ENCODE results near the gene ERN1.

Gene ERN1

GRCh38 chr17:64059756-64060155, 70.2 kb downstream of the ERN1 start:
- DNase-seq (ENCODE audit: low spot score), result no peak

- DNase-seq (ENCODE audit: low spot score), result no peak
These were observed 71.3 kb downstream of the ERN1 start for GRCh38 chr17:64058621-64059020.

- no peak for DNase-seq (ENCODE audit: low spot score)
These were observed 72.2 kb downstream of the ERN1 start for GRCh38 chr17:64057701-64058263.

- no peak for DNase-seq (ENCODE audit: low spot score)
These were observed 73.5 kb downstream of the ERN1 start for GRCh38 chr17:64056269-64057005.

- DNase-seq (ENCODE audit: low spot score), result no peak
These were observed 74.5 kb downstream of the ERN1 start for GRCh38 chr17:64055183-64056142.

GRCh38 chr17:64054304-64054703, 75.6 kb downstream of the ERN1 start:
- DNase-seq (ENCODE audit: low spot score), result no peak

- no peak for DNase-seq (ENCODE audit: low spot score)
These were observed 76.8 kb downstream of the ERN1 start for GRCh38 chr17:64053101-64053500.

- DNase-seq (ENCODE audit: low spot score), result no peak
These were observed 78.8 kb downstream of the ERN1 start for GRCh38 chr17:64051153-64051552.

- no peak for DNase-seq (ENCODE audit: low spot score)
These were observed 81.1 kb downstream of the ERN1 start for GRCh38 chr17:64048805-64049204.

- DNase-seq (ENCODE audit: low spot score), result no peak
These were observed 84.8 kb downstream of the ERN1 start for GRCh38 chr17:64045176-64045575.

- no peak for DNase-seq (ENCODE audit: low spot score)
These were observed 87.1 kb downstream of the ERN1 start for GRCh38 chr17:64042700-64043485.

GRCh38 chr17:64041912-64042311, 88.0 kb downstream of the ERN1 start:
- DNase-seq (ENCODE audit: low spot score), result no peak

- DNase-seq (ENCODE audit: low spot score), result no peak
These were observed 89.7 kb downstream of the ERN1 start for GRCh38 chr17:64040206-64040605.

- no peak for DNase-seq (ENCODE audit: low spot score)
These were observed 90.9 kb downstream of the ERN1 start for GRCh38 chr17:64039106-64039400.

- DNase-seq (ENCODE audit: low spot score), result no peak
These were observed 91.4 kb downstream of the ERN1 start for GRCh38 chr17:64038331-64039105.

GRCh38 chr17:64037802-64038201, 92.1 kb downstream of the ERN1 start:
- no peak for DNase-seq (ENCODE audit: low spot score)

- no peak for DNase-seq (ENCODE audit: low spot score)
These were observed 92.8 kb downstream of the ERN1 start for GRCh38 chr17:64037180-64037579.

- DNase-seq (ENCODE audit: low spot score), result no peak
These were observed 93.6 kb downstream of the ERN1 start for GRCh38 chr17:64036198-64036922.

- DNase-seq (ENCODE audit: low spot score), result no peak
These were observed 97.9 kb downstream of the ERN1 start for GRCh38 chr17:64032081-64032480.

GRCh38 chr17:64028874-64029464, 101.0 kb downstream of the ERN1 start:
- peak; percentile 72 for DNase-seq (ENCODE audit: low spot score)
